Measurements from ENCODE around the gene WNT5A.

DNA sequence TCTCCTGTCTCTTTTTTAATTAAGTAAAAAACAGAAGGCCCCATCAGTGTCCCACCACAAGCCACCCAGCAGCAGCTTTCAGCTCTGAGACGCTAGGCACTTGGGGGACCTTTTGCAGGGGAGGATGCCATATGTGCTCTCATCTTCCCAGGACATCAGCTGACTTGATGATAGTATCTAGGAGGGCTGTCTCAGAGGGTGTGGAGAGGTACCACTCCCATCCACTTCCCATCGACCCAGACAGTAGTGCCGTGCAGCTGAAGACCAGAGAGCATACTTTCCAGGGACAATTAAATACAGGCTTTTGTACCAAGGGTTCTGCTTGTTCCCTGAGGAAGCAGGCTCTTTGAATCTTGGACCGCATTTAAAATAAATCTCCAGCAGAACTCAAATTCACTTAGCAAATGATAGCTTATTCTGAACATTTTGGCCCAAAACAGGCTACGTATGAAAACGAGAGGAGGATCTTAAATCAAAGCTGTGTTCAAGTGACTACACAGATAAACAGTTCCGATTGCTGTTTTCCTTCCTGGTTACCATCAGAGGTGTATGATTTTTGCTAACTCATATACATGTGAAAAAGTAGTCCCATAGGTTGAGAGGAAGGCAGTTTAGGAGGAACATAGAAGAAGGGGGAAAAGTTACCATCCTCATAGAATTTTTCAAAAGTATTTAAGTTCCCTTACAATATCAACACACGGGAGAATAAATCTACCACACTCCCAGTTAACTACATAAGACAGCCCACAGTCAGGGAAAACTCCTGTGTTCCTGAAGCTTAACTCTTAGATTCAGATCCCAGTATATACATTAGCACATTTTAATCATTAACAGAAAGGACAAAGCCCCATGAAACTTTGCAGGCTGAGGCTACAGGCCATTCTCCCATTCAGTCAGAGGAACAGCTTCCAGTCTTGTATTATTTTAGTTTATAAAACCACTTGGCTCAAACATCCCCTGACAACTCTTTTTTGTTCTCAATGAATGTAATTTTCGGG is 9.5 kb downstream of the WNT5A start:
- TF ChIP-seq EZH2 (IDR thresholded peaks at IDR 0.05; ENCODE audit: insufficient read depth, poor library complexity, severe bottlenecking): no peak
- TF ChIP-seq EZH2phosphoT487 (IDR thresholded peaks at IDR 0.05; ENCODE audit: insufficient read depth, low read depth): no peak

Data from GM23248 (cell line).